KOPT-K1 (cell line): ENCODE results near the gene MDGA2.

ENCODE experiments used
- H3K27ac ChIP-seq: fragments of 200-600 bp; sonication (generic); 2 replicates; pipeline ENCODE4 v1.5.1; 2016; ENCODE audit warnings: antibody characterized with exemption, mild to moderate bottlenecking, low read depth, low read length; ENCODE audit not compliant: poor library complexity, severe bottlenecking
- H3K36me3 ChIP-seq: fragments of 200-600 bp; sonication (generic); 2 replicates; pipeline ENCODE4 v1.5.1; 2017; ENCODE audit warnings: antibody characterized with exemption, mild to moderate bottlenecking, low read length, moderate library complexity; ENCODE audit not compliant: insufficient read depth
- H3K9me3 ChIP-seq: fragments of 200-600 bp; sonication (generic); 2 replicates; pipeline ENCODE4 v1.5.1; 2017; ENCODE audit warnings: antibody characterized with exemption, low read length, mild to moderate bottlenecking; ENCODE audit not compliant: insufficient read depth, poor library complexity, severe bottlenecking

Gene MDGA2

DNA sequence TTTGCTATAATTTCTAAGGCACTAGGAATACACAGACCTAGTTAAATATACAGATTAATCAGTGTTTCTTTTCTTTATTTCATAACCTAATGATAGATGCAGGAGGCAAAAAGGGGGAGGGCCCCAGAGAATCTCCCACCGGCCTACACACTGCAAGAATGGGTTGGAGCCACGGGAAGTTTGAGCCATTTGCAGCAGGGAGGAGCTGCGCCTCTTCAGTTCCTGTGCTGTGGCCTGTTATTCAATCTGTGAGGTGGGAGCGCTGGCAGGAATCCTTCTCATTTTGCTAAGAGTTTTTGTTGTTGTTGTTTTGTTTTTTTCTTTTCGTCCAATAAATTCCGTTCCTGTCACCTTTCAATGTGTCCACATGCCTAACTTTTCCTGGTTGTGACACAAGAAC, 772.6 kb downstream of the MDGA2 start:
- Histone ChIP-seq H3K27ac (no peak overlapping the region), H3K36me3 (no peaks in the 10 kb centered on the region), H3K9me3 (no peaks in the 10 kb centered on the region)

DNA sequence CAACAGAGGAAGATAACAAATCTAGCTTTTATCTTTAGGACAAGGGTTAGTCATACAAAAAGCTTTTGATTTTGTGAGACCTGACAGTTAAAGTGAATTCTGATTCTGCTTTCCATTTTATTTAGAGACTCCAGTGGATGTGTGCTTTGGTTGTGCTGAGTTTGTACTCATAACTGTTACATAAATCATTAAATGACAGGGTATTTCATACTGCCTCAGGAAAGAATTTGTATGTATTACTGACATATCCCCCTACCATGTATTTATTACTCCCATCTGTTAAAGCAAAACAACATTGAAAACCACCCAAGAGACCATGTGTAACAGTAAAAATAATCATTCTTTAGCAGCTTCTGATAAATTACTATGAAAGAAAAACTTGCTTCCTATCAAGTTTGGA, 780.9 kb downstream of the MDGA2 start:
- no peak overlapping the region for H3K27ac ChIP-seq
- no peaks in the 10 kb centered on the region for H3K36me3 ChIP-seq
- no peaks in the 10 kb centered on the region for H3K9me3 ChIP-seq

DNA sequence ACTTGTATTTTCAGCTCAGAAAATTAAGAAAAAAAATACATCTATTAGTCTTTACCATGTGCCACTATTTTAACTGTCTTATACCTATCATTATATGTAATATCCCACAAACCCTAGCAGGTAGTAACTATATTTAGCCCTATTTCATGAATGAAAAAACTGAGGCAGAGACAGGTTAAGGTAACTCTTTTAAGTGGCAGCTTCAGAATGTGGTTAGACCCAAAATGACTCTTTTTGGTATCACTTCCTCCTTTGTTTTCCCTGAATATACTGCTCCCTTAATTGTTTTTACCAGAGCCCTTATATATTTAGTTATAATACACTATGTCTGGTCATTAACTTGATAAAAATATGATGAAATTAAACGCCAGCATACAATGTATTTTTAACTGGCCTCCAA, 788.3 kb downstream of the MDGA2 start:
- H3K9me3 ChIP-seq = no peaks in the 10 kb centered on the region
- H3K36me3 ChIP-seq = no peaks in the 10 kb centered on the region
- H3K27ac ChIP-seq = no peak overlapping the region

DNA sequence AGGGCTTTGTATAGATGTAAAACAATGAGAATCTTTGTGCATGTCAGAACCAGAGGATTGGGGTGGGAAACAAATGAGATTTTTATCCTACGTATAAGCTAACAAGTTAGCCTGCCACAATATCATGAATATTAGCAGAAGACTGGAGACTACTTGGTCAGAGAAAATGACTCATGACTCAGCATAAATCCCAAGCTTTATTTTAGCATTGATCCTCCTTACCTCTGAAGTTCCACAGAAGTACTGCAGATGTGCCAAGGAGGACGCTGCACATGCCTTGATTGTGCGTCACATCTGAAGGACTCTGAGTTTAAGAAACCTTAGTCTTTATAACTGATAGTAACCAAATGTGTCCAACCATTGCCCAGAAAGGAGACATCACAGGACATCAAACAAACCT, 789.8 kb downstream of the MDGA2 start:
- no peaks in the 10 kb centered on the region for H3K9me3 ChIP-seq
- H3K36me3 ChIP-seq = no peaks in the 10 kb centered on the region
- no peak overlapping the region for H3K27ac ChIP-seq

DNA sequence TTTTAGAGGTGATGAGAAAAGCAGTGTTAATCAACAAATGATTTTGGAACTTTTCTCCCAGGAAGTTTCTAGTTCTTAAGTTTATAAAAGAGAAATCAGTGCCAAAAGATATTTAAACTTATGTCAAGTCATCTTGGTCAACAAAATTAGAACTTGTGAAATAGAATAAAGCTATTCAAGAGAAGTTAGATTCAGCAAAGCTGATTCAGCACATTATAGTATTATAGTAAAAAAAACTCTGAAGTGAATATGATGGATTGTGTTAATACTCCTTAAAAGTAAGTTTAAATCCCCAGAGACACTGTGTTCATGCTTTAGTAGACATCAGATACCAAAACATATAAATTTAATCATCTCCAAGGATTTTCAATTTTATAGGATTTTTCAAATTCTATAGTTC, 813.7 kb downstream of the MDGA2 start:
- Histone ChIP-seq H3K9me3 (no peaks in the 10 kb centered on the region), H3K36me3 (no peaks in the 10 kb centered on the region), H3K27ac (no peak overlapping the region)

DNA sequence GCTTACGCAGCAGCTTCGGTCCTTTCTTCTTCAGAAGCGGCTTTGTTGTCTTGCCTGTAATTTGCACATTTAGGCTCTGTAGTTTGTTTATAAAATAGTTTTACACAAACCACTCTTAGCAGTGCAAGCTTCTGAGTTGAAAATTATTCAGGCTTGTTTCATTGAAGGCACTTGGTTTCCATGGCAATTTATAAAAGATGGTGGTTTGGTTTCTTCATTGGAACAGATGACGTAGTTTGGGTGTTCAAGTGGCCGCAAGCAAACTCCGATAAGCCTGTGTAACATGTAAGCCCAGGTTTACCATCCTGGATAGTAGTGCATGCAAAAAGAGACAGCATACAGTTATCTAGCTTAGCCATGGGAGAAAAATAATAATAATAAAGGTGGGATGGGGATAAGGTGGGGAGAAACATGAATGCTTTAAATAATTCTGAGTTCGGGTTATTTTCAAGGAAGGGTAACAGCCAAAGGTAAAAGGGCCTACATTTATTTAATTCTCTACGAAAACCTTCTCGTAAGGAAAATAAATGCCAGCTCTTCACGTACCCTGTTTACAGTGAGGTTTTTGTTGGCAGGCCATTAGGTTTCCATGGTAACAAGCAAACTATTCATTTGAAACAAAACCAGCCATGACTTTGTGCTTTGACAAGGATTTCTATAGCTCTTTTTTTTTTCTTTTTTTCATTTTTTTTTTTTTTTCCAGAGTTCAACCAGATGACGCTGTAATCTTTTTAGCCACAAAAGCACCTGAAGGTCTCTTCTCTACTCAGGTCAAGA, 834.3 kb downstream of the MDGA2 start:
- no peak overlapping the region for H3K27ac ChIP-seq
- H3K9me3 ChIP-seq = no peaks in the 10 kb centered on the region
- H3K36me3 ChIP-seq = no peaks in the 10 kb centered on the region

DNA sequence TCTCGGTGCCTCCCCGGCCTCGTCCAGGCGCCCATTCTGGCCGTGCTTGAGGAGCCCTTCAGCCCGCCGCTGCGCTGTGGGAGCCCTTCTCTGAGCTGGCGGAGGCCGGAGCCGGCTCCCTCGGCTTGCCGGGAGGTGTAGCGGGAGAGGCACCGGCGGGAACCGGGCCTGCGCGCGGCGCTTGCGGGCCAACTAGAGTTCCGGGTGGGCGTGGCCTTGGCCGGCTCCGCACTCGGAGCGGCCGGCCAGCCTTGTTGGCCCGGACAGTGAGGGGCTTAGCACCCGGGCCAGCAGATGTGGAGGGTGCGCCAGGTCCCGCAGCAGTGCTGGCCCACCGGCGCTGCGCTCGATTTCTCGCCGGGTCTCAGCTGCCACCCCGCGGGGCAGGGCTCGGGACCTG, 855.1 kb downstream of the MDGA2 start:
- H3K9me3 ChIP-seq = no peaks in the 10 kb centered on the region
- no peak overlapping the region for H3K27ac ChIP-seq
- H3K36me3 ChIP-seq = no peaks in the 10 kb centered on the region

DNA sequence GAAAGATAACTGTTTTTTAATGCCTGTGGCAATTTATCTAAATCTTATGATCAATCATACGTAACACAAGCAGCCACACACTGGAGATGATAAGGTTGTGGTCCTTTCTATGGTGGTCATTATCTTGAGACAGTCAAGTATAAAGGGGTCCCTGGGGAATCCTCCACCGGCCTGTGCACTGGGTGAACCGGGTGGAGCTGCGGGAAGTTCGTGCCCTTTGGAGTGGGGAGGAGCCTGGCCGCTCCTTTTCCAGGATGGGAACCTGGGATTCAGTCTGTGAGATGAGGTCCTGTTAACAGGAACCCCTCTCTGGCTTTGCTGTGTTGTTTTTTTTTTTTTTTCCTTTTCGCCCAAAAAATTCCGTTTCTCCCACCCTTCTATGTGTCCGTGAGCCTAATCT, 856.3 kb downstream of the MDGA2 start:
- H3K36me3 ChIP-seq = no peaks in the 10 kb centered on the region
- H3K27ac ChIP-seq = no peak overlapping the region
- no peaks in the 10 kb centered on the region for H3K9me3 ChIP-seq

DNA sequence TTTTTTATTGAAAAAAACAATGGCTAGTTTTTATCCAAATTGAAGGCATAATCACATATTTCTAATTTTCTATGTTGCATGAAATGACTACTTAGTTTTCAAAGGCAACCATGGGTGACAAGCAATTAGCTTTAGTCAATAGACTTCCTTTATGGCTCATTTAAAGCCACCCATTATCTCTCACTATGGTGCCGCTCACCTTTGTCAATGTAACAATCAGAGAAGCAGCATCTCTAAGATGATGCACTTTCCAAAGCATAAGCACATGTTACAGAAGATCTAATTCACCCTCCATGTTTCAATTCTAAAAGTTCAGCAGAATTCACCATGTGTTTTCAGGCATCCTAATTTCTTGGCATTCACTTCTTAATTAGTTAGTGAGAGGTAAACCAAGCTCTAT, 857.3 kb downstream of the MDGA2 start:
- Histone ChIP-seq H3K36me3 (no peaks in the 10 kb centered on the region), H3K9me3 (no peaks in the 10 kb centered on the region), H3K27ac (no peak overlapping the region)

DNA sequence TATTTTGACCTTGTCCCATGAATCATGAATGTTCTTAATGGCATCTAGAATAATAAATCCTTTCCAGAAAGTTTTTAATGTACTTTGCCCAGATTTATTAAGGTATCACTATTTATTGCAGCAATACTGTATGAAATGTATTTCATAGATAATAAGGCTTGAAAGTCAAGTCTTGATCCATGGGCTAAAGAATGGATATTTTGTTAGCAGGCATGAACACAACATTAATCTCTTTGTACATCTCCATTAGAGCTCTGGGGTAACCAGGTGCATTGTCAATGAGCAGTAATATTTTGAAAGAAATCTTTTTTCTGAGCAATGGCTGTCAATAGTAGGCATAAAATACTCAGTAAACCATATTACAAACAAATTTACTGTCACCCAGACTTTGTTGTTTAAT, 882.3 kb downstream of the MDGA2 start:
- no peaks in the 10 kb centered on the region for H3K9me3 ChIP-seq
- no peak overlapping the region for H3K27ac ChIP-seq
- no peaks in the 10 kb centered on the region for H3K36me3 ChIP-seq
